Measurements from ENCODE around the gene ROM1. TPM values are rescaled to one million over a fixed set of nuclear protein-coding genes. Genes with fewer than 3 reads are reported as not detected.
"Not testable (repeated sequence)": the region's sequence is repeated elsewhere in the genome, so short reads cannot be mapped to it uniquely, and the experiment has no call there.

ROM1 gene
- total RNA-seq, 1 donor from 2014 or later = 1.1 TPM

DNA sequence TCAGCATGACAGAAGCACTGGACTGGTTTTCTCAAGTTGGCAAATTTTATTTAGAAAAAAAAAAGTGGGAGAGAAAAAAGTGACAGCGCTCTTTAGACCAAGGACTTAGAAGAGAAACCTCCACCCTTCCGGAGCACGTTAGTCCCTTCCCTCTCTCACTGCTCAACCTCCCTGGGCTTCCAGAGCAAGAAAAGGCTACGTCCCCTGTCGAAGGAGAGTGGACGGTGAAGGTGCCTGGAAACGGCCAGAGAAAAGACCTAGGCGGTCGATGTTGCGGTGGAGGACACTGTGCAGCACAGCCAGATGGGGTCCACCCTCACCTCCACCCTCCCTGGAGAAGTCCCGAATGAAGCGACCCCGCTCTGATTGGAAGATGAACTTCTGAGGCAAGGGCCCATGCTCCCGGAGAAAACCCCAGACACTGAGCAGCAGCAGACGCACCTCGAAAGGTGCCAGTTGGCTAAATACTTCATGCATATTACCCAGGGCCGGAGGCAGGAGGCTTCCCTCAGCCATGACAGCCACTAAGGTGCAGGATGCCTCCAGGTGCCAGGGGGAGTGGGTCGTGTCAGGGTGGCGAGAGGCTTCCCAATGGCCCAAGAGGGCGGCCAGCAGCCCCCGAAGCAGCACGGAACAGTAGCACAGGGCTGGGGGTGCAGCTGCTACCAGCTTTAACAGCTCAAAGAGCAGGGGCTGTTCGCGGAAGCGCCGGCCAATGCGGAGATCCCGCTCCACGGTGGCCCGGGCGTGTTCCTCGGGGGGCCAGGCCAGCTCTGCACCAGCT, 34.0 kb downstream of the ROM1 start:
- intact Hi-C loops (cut with micrococcal nuclease) = loop anchor here (1.0 to 2.0 kb wide), 13 partner anchors 18 to 854 kb away; partner anchors contain the start of genes C11orf98, CSKMT, EML3 and FEN1

GRCh38 chr11:62647609-62648005, 34.5 kb downstream of the ROM1 start:
- intact Hi-C loops (cut with micrococcal nuclease) = loop anchor here (2.0 kb wide), 3 partner anchors 157 to 855 kb away; partner anchors contain the start of genes FEN1, NXF1, STX5 and TEX54

DNA sequence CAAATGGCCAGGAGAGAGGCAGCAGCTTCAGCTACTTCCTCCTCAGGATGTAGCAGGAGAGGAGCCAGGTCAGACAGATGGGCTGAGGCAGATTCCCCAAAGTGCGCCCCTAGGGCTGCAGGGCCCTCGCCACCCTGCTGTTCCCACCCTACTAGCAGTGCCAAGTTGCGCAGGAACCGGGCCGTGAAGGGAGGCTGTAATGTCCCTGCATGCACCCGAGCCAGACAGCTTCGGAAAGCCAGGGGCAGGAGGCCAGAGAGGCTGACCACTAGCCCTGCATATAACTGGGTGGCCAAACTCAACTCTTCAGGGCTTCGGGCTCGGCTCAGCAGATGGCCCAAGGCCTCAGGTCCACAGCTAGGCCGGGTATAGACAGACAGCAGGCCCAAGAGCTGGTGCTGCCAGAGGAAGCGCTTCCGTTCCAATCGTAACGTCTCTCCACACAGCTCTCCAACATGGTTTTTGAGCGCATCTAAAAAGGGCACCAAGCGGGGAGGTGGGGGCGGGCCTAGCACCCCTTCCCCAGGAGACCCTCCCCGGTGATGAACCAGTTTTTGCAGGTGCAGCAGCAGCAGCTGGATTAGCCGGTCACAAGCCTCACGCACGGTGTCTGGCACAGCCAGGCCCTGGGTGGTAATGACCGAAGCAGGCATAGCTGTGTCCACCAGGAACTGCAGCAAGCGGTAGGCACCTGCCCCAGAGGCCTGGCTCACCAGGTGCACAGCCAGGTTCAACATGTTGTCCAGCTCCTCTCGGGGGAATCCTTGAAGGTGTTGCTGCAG, 35.3 kb downstream of the ROM1 start:
- intact Hi-C loops (cut with micrococcal nuclease) = no loop called here

GRCh38 chr11:62648967-62649364, 35.9 kb downstream of the ROM1 start:
- intact Hi-C loops (cut with micrococcal nuclease) = no loop called here

DNA sequence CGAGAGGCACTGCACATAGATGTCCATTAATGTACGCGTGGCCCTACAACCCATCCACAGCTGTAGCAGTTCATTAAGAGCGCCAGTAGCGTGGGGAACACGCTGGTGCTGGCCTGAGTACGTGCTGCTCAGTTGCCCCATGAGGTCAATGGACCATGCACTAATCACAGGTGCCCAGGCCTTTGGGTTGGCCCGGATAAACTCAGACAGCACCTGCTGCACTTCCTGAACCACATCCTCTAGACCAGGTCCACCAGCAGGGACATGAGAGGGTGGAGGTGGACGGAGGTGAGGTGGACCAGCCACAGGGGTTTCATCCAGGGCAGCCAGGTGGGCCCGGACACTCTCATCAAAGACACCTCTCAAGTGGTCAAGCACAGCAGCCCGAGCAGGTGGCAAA, 36.4 kb downstream of the ROM1 start:
- intact Hi-C loops (cut with micrococcal nuclease) = no loop called here

GRCh38 chr11:62650283-62650682, 37.2 kb downstream of the ROM1 start:
- intact Hi-C loops (cut with micrococcal nuclease) = not testable (repeated sequence)

DNA sequence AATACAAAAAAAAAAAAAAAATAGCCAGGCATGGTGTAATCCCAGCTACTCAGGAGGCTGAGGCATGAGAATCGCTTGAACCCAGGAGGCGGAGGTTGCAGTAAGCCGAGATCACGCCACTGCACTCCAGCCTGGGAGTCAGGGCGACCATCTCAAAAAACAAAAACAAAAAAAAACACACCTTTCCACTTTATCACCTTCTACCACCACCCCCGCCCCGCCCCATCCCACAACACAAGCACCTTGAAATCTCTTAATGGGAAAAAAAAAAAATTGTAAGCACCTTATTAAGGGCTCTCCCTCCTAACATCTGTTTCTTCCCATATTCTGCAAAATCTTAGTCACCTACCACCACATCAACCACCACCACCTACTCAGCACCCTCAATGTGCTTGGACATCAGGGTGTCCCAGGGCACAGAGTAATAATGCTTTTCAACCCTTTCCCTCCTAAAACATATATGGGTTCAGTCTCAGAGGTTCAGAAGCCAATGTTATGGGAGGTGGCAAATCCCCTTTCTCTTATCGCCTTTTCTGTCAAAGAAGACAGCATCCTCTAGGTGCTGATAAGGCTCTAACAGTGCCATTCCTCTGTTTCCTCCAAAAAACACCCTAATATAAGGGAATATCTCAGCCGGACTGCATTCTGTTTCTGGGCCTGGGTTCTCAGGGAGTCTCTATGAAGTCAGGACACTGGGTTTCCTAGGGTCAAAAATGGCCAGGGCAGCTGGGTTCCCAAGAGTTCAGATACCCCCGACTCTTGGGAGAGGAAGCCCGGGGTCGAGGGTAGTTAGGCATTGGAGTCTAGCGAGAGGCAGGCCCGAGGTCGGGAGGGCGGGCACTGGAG, 39.3 kb downstream of the ROM1 start:
- intact Hi-C loops (cut with micrococcal nuclease) = loop anchor here (1.0 kb wide), 6 partner anchors 7 to 75 kb away; partner anchors contain the start of genes C11orf98, CSKMT, HNRNPUL2 and UQCC3

DNA sequence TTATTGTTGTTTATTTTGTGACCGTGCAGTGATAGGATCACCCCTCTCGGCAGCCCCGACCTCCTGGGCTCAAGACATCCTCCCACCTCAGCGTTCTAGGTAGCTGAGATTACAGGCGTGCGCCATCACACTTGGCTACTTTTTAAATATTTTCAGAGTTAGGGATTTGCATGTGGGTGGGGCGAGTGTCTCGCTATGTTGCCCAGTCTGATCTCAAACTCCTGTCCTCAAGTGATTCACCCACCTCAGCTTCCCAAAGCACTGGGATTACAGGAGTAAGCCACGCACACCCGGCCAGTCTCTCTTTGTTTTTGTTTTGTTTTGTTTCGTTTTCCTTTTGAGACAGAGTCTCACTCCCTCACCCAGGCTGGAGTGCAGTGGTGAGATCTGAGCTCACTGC, 41.2 kb downstream of the ROM1 start:
- intact Hi-C loops (cut with micrococcal nuclease) = no loop called here

DNA sequence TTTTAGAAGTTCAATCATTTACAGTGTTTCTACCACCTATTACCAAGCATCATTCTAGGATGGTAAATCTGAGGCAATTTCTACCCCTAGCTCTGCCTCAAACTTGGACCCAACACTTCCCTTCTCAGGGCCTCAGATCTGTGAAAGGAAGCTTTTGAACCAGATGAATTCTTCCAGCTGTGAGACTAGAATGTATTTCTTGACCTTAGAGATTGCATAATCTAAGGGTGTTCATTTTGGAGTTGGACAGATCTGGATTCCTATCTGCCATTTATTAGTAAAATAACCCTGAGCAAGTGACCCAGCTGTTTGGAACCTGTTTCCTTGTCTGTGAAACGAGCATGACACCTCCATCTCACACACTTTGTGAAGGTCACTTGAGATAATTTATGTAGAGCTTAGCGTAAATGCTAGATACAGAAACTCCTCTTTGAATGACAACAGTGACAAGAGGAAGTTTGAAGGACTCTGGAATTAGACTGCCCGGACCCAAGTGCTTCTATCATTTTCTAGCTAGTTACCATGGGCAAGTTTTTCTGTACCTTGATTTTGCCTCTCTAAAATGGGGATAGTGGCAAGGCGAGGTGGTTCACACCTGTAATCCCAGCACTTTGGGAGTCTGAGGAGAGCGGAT, 43.9 kb downstream of the ROM1 start:
- intact Hi-C loops (cut with micrococcal nuclease) = no loop called here

DNA sequence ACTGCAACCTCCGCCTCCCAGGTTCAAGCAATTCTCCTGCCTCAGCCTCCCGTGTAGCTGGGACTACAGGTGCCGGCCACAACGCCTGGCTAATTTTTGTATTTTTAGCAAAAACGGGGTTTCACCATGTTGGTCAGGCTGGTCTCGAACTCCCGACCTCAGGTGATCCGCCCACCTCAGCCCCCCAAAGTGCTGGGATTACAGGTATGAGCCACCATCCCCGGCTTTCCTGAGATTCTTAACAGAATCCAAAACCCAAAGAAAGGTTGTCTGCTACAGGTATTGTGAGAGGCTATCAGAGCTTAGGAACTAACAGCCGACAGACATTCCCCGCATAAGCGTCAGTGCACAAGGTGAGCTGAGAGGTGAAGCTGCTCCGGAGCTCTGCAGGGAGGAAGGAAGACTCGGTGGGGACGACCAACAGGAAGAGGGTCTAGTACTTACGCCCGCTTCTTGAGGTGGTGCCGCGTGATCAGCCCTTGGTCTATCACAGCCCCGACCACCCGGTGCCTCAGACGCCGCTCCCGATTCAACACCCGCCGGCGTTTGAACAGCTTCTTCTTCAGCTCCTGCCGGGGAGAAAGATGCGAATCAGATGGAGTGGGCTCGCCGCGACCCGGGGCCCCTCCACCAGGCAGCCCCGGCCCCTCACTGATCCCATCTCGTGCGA, 51.5 kb downstream of the ROM1 start:
- intact Hi-C loops (cut with micrococcal nuclease) = loop anchor here (1.0 to 10.0 kb wide), 14 partner anchors 8 to 540 kb away; partner anchors contain the start of genes EML3, GANAB, HNRNPUL2 and INCENP

Other genes with a start within 250 kb of the ROM1 start
- gene SCGB1A1, start 194.2 kb upstream of the ROM1 start, total RNA-seq = not detected in 2 replicates
- gene AHNAK, start 66.5 kb upstream of the ROM1 start, total RNA-seq = 359 and 362 TPM in 2 replicates
- gene EEF1G, start 39.4 kb upstream of the ROM1 start, total RNA-seq = 1,061 and 1,072 TPM in 2 replicates
- gene TUT1, start 21.7 kb upstream of the ROM1 start, total RNA-seq = 24.2 and 31.3 TPM in 2 replicates
- 235 and 238 TPM in 2 replicates for gene MTA2, start 11.4 kb upstream of the ROM1 start, total RNA-seq
- 141 and 150 TPM in 2 replicates for gene EML3, start 482 bp upstream of the ROM1 start, total RNA-seq
- gene B3GAT3, start 8.7 kb downstream of the ROM1 start, total RNA-seq = 70.6 and 77.1 TPM in 2 replicates
- gene GANAB, start 33.4 kb downstream of the ROM1 start, total RNA-seq = 285 and 289 TPM in 2 replicates
- gene INTS5, start 40.0 kb downstream of the ROM1 start, total RNA-seq = 31.4 and 32.3 TPM in 2 replicates
- 110 and 112 TPM in 2 replicates for gene C11orf98, start 52.0 kb downstream of the ROM1 start, total RNA-seq
- gene CSKMT, start 52.1 kb downstream of the ROM1 start, total RNA-seq = 26.4 and 26.7 TPM in 2 replicates
- gene UQCC3, start 58.4 kb downstream of the ROM1 start, total RNA-seq = 7.8 and 8.0 TPM in 2 replicates
- 18.3 and 20.9 TPM in 2 replicates for gene LBHD1, start 59.0 kb downstream of the ROM1 start, total RNA-seq
- 126 and 127 TPM in 2 replicates for gene UBXN1, start 65.8 kb downstream of the ROM1 start, total RNA-seq
- 0.17 and 0.20 TPM in 2 replicates for gene LRRN4CL, start 76.3 kb downstream of the ROM1 start, total RNA-seq
- gene BSCL2, start 94.2 kb downstream of the ROM1 start, total RNA-seq = 34.4 and 35.0 TPM in 2 replicates
- not detected in 2 replicates for gene GNG3, start 94.4 kb downstream of the ROM1 start, total RNA-seq
- 63.6 and 64.3 TPM in 2 replicates for gene HNRNPUL2, start 114.2 kb downstream of the ROM1 start, total RNA-seq
- 49.8 and 51.5 TPM in 2 replicates for gene TTC9C, start 115.2 kb downstream of the ROM1 start, total RNA-seq
- 13.8 and 14.0 TPM in 2 replicates for gene ZBTB3, start 140.9 kb downstream of the ROM1 start, total RNA-seq
- 108 and 112 TPM in 2 replicates for gene POLR2G, start 148.3 kb downstream of the ROM1 start, total RNA-seq
- gene TAF6L, start 158.1 kb downstream of the ROM1 start, total RNA-seq = 22.2 and 23.8 TPM in 2 replicates
- 48.8 and 53.1 TPM in 2 replicates for gene TMEM179B, start 174.1 kb downstream of the ROM1 start, total RNA-seq
- gene TMEM223, start 178.7 kb downstream of the ROM1 start, total RNA-seq = 17.6 and 18.4 TPM in 2 replicates
- gene NXF1, start 192.2 kb downstream of the ROM1 start, total RNA-seq = 97.3 and 97.4 TPM in 2 replicates
- 45.9 and 50.5 TPM in 2 replicates for gene STX5, start 218.8 kb downstream of the ROM1 start, total RNA-seq
- gene TEX54, start 219.6 kb downstream of the ROM1 start, total RNA-seq = not detected in 2 replicates
- 81.3 and 82.3 TPM in 2 replicates for gene WDR74, start 226.3 kb downstream of the ROM1 start, total RNA-seq

All from T-helper 1 cell treated with Interleukin-12 subunit alpha and Interleukin-12 subunit beta and Interleukin-4 antibody, amounts not matched to agents 30 ng/mL and 1 ng/mL, for 36 hours (primary cell).